Central memory CD8-positive, alpha-beta T cell (primary cell): ENCODE data around the gene MS4A8.
"Not testable (repeated sequence)": the region's sequence is repeated elsewhere in the genome, so short reads cannot be mapped to it uniquely, and the experiment has no call there.

Experiments used
- ATAC-seq: fragments of 150-1000 bp; cut with Tn5 transposase; replicated peaks from 2 replicates; pipeline ENCODE4 v1.10.0; 2022; ENCODE audit warnings: mild to moderate bottlenecking, moderate FRiP score, moderate number of reproducible peaks; ENCODE audit not compliant: poor library complexity, severe bottlenecking; ENCODE audit errors: extremely low read depth
- DNase-seq, 2 donors: peaks; one replicate each; pipeline ENCODE4 v3.0.0; 2021; ENCODE audit warnings: low spot score in 2 of 2
- H3K27ac Mint-ChIP-seq: one replicate; pipeline ENCODE4 v1.8.0; 2022; ENCODE audit warnings: low read depth, mild to moderate bottlenecking, moderate library complexity, mixed read lengths
- H3K27me3 Mint-ChIP-seq: one replicate; pipeline ENCODE4 v1.8.0; 2022; ENCODE audit warnings: mixed read lengths
- H3K36me3 Mint-ChIP-seq: one replicate; pipeline ENCODE4 v1.8.0; 2022; ENCODE audit warnings: mild to moderate bottlenecking, moderate library complexity, mixed read lengths; ENCODE audit not compliant: insufficient read depth
- H3K4me1 Mint-ChIP-seq: one replicate; pipeline ENCODE4 v1.8.0; 2022; ENCODE audit warnings: mixed read lengths
- H3K4me3 Mint-ChIP-seq: one replicate; pipeline ENCODE4 v1.8.0; 2022; ENCODE audit warnings: mild to moderate bottlenecking, moderate library complexity, mixed read lengths
- H3K9me3 Mint-ChIP-seq: one replicate; pipeline ENCODE4 v1.8.0; 2022; ENCODE audit warnings: mixed read lengths

The MS4A8 gene

GRCh38 chr11:60758671-60759070, 59.3 kb downstream of the MS4A8 start:
- not testable (repeated sequence) for H3K36me3 Mint-ChIP-seq, H3K4me1 Mint-ChIP-seq, H3K9me3 Mint-ChIP-seq, H3K4me3 Mint-ChIP-seq, H3K27ac Mint-ChIP-seq, ATAC-seq, DNase-seq
- H3K27me3 Mint-ChIP-seq = peaks cover 70% of the 10 kb centered on the region

GRCh38 chr11:60759438-60760225, 60.2 kb downstream of the MS4A8 start:
- H3K9me3 Mint-ChIP-seq, H3K4me1 Mint-ChIP-seq, H3K36me3 Mint-ChIP-seq, H3K27ac Mint-ChIP-seq, DNase-seq, H3K4me3 Mint-ChIP-seq, ATAC-seq: not testable (repeated sequence)
- peaks cover 80% of the 10 kb centered on the region for H3K27me3 Mint-ChIP-seq

- Mint-ChIP-seq H3K9me3 (no peaks in the 10 kb centered on the region), H3K27ac (no peak overlapping the region), H3K27me3 (peaks cover 83% of the 10 kb centered on the region), H3K4me1 (no peaks in the 10 kb centered on the region), H3K4me3 (no peak overlapping the region), H3K36me3 (no peaks in the 10 kb centered on the region)
- no peak for DNase-seq
- ATAC-seq = no peak
Observed at GRCh38 chr11:60761436-60762190, 62.2 kb downstream of the MS4A8 start.

- Mint-ChIP-seq H3K27ac (no peak overlapping the region), H3K36me3 (no peaks in the 10 kb centered on the region), H3K4me3 (no peak overlapping the region), H3K27me3 (peaks cover 76% of the 10 kb centered on the region), H3K4me1 (no peaks in the 10 kb centered on the region), H3K9me3 (no peaks in the 10 kb centered on the region)
- ATAC-seq = no peak
- DNase-seq = no peak
Observed at GRCh38 chr11:60762851-60763691, 63.7 kb downstream of the MS4A8 start.

GRCh38 chr11:60763692-60764369, 64.4 kb downstream of the MS4A8 start:
- no peak overlapping the region for H3K4me3 Mint-ChIP-seq
- ATAC-seq (no peak), DNase-seq (no peak)
- peaks cover 2% of the 10 kb centered on the region for H3K36me3 Mint-ChIP-seq
- H3K27me3 Mint-ChIP-seq = peaks cover 76% of the 10 kb centered on the region
- no peak overlapping the region for H3K27ac Mint-ChIP-seq
- no peaks in the 10 kb centered on the region for H3K9me3 Mint-ChIP-seq
- no peaks in the 10 kb centered on the region for H3K4me1 Mint-ChIP-seq

GRCh38 chr11:60764879-60765278, 65.5 kb downstream of the MS4A8 start:
- Mint-ChIP-seq H3K4me3 (no peak overlapping the region), H3K36me3 (peaks cover 2% of the 10 kb centered on the region), H3K27me3 (peaks cover 76% of the 10 kb centered on the region), H3K4me1 (no peaks in the 10 kb centered on the region), H3K27ac (no peak overlapping the region), H3K9me3 (no peaks in the 10 kb centered on the region)
- ATAC-seq (no peak), DNase-seq (no peak)

GRCh38 chr11:60765355-60765754, 65.9 kb downstream of the MS4A8 start:
- H3K9me3 Mint-ChIP-seq = no peaks in the 10 kb centered on the region
- no peak overlapping the region for H3K4me3 Mint-ChIP-seq
- peaks cover 75% of the 10 kb centered on the region for H3K27me3 Mint-ChIP-seq
- DNase-seq = no peak
- no peaks in the 10 kb centered on the region for H3K4me1 Mint-ChIP-seq
- no peak for ATAC-seq
- peaks cover 2% of the 10 kb centered on the region for H3K36me3 Mint-ChIP-seq
- no peak overlapping the region for H3K27ac Mint-ChIP-seq
